HepG2 (cell line): ENCODE results near the gene SH2D1B. TPM values are rescaled to one million over a fixed set of nuclear protein-coding genes. Genes with fewer than 3 reads are reported as not detected.
A peak's percentile ranks its signal among the peaks of the same experiment; 100 is the strongest.

Experiments
- ATAC-seq: fragments of 200-7000 bp; cut with Tn5 transposase; 3 replicates; pipeline ENCODE4 v1.9.1; 2020; ENCODE audit warnings: mild to moderate bottlenecking, moderate library complexity
- BruUV-seq: library from RNA; stranded (reverse); fragments of 400-500 nt; replicated peaks from 2 replicates; lab custom pipeline; 2021; lab: Mats Ljungman, UMichigan
- CTCF ChIA-PET: fragments of 300-600 bp; formaldehyde crosslinking; extraction: SDS; loops from one replicate; lab custom pipeline; 2021; ENCODE audit warnings: low total read pairs, inconsistent platforms, low intra/inter-chr PET ratio; lab: Yijun Ruan, JAX
- POLR2A ChIA-PET: fragments of 350-600 bp; sonication (Branson Sonifier 250); formaldehyde crosslinking; loops from one replicate; lab custom pipeline; 2020; ENCODE audit warnings: antibody characterized with exemption, inconsistent platforms; lab: Yijun Ruan, JAX
- DNase-seq: peaks from one replicate; pipeline ENCODE4 v3.0.0-alpha.2; 2015; ENCODE audit warnings: low spot score
- FAIRE-seq: peaks from 3 replicates; lab custom pipeline; 2011; peaks lifted over from hg19 to GRCh38; lab: Jason Lieb, UNC
- H2AFZ ChIP-seq: one replicate; pipeline ENCODE4 v1.6.1; 2011; ENCODE audit warnings: low read length, inconsistent platforms
- H3K27ac ChIP-seq: fragments of 300-600 bp; 3 replicates; pipeline ENCODE4 v1.8.0; 2011; ENCODE audit warnings: mixed run types, mild to moderate bottlenecking, mixed read lengths, low read length, inconsistent platforms; ENCODE audit not compliant: insufficient read depth; ENCODE audit errors: extremely low read length
- H3K27me3 ChIP-seq, 2 experiments: fragments of 200-600 bp in 1 of 2; 2 replicates in 1 of 2; 3 replicates in 1 of 2; pipeline versions ENCODE4 v1.6.0 to v1.8.0; 2011; ENCODE audit warnings: low read length in 2 of 2, mild to moderate bottlenecking in 2 of 2, moderate library complexity in 2 of 2, inconsistent platforms in 1 of 2; ENCODE audit not compliant: insufficient read depth in 2 of 2, control insufficient read depth in 1 of 2
- H3K36me3 ChIP-seq, 2 experiments: fragments of 200-600 bp in 1 of 2; replicated peaks in 1 of 2; 2 replicates in 1 of 2; 3 replicates in 1 of 2; pipeline versions ENCODE4 v1.5.1 to v1.8.0; 2011; ENCODE audit warnings: low read length in 2 of 2, inconsistent platforms in 1 of 2; ENCODE audit not compliant: insufficient read depth in 2 of 2, control insufficient read depth in 1 of 2
- H3K4me1 ChIP-seq: 2 replicates; pipeline ENCODE4 v1.5.1; 2012; ENCODE audit warnings: low read length, inconsistent platforms; ENCODE audit not compliant: insufficient read depth
- H3K4me2 ChIP-seq: 2 replicates; pipeline ENCODE4 v1.6.0; 2011; ENCODE audit warnings: low read depth, low read length, inconsistent platforms
- H3K4me3 ChIP-seq, 3 experiments: fragments of 200-600 bp in 1 of 3; sonication (generic), shearing (Covaris generic) in 1 of 3; replicated peaks in 1 of 3; 2 replicates each; pipeline ENCODE4 v1.5.1; 2011 to 2016; ENCODE audit warnings: low read length in 3 of 3, inconsistent platforms in 2 of 3, low read depth in 2 of 3, mild to moderate bottlenecking in 2 of 3, control low read depth in 1 of 3, mixed read lengths in 1 of 3; ENCODE audit not compliant: insufficient read depth in 1 of 3
- H3K79me2 ChIP-seq: one replicate; pipeline ENCODE4 v1.6.1; 2011; ENCODE audit warnings: low read length, inconsistent platforms; ENCODE audit not compliant: insufficient read depth
- H3K9ac ChIP-seq: 2 replicates; pipeline ENCODE4 v1.6.0; 2011; ENCODE audit warnings: mild to moderate bottlenecking, low read depth, low read length, inconsistent platforms; ENCODE audit not compliant: insufficient read depth
- H3K9me3 ChIP-seq: 2 replicates; pipeline ENCODE4 v1.5.1; 2012; ENCODE audit warnings: mild to moderate bottlenecking, low read length
- H4K20me1 ChIP-seq: 2 replicates; pipeline ENCODE4 v1.6.0; 2011; ENCODE audit warnings: inconsistent platforms, mild to moderate bottlenecking, low read length, moderate library complexity; ENCODE audit not compliant: insufficient read depth
- FOXK2 ChIP-seq: fragments of 450-650 bp; IDR thresholded peaks from 2 replicates; pipeline ENCODE4 v1.6.1; 2016
- KDM3A ChIP-seq: IDR thresholded peaks from 2 replicates; pipeline ENCODE4 v1.6.1; 2018; ENCODE audit warnings: low read depth, missing compliant biosample characterization
- RARA ChIP-seq: IDR thresholded peaks from 2 replicates; pipeline ENCODE4 v1.6.1; 2016; ENCODE audit warnings: missing genetic modification reagents, missing compliant biosample characterization
- RBFOX2 ChIP-seq: fragments of 200-400 bp; formaldehyde crosslinking; IDR thresholded peaks from 2 replicates; pipeline ENCODE4 v1.6.1; 2017; ENCODE audit warnings: low read depth, mild to moderate bottlenecking, low read length
- RBM22 ChIP-seq: fragments of 200-400 bp; formaldehyde crosslinking; optimal IDR thresholded peaks from 2 replicates; pipeline ENCODE3; 2017; ENCODE audit warnings: mild to moderate bottlenecking, low read length, moderate library complexity
- ZNF251 ChIP-seq: sonication (generic); formaldehyde crosslinking; IDR thresholded peaks from 2 replicates; pipeline ENCODE4 v1.9.0; 2021; ENCODE audit warnings: mild to moderate bottlenecking, missing genetic modification reagents
- ZNF451 ChIP-seq: sonication (generic); formaldehyde crosslinking; IDR thresholded peaks from 2 replicates; pipeline ENCODE4 v1.5.0; 2020; ENCODE audit warnings: mild to moderate bottlenecking, missing genetic modification reagents
- ZNF777 ChIP-seq: sonication (generic); formaldehyde crosslinking; IDR thresholded peaks from 2 replicates; pipeline ENCODE4 v1.4.0; 2020; ENCODE audit warnings: missing genetic modification reagents
- WGBS: methylation state at CpG from one replicate; pipeline ENCODE4 v1.1.6; 2017; ENCODE audit warnings: low lambda C conversion rate; 5-methylcytosine and 5-hydroxymethylcytosine counted together
- in situ Hi-C: cut with HindIII; loops from 2 replicates; pipeline ENCODE4 v1.10.0; 2017; ENCODE audit warnings: low pct_unique_long_range_greater_than_20kb; ENCODE audit not compliant: extremely low pct_ligation_motif_present
- intact Hi-C: fragments of 100-400 bp; cut with micrococcal nuclease; formaldehyde crosslinking; loops from one replicate; pipeline ENCODE4 v1.10.0; 2022; ENCODE audit not compliant: unreplicated experiment
- polyA plus RNA-seq, 8 experiments: library from polyadenylated mRNA; depleted of rRNA in 3 of 8; stranded (reverse) in 7 of 8; unstranded in 1 of 8; fragments of >200 nt; fragmentation: Illumina TruSeq in 4 of 8; extraction: Trizol in 4 of 8; gene quantifications; 2 replicates each; pipeline versions ENCODE4 v1.2.1 to v1.2.3, GENCODE V29; 2011 to 2016; ENCODE audit warnings: low read depth in 4 of 8, missing spikeins in 1 of 8, mixed read lengths in 1 of 8; ENCODE audit not compliant: insufficient read depth in 1 of 8
- total RNA-seq, 5 experiments: library from RNA; depleted of rRNA; stranded (reverse); fragments of >200 nt; fragmentation: Illumina TruSeq; extraction: Trizol; gene quantifications; 2 replicates each; pipeline ENCODE4 v1.2.3, GENCODE V29; 2016; ENCODE audit warnings: low read depth in 1 of 5
- TF ChIP-seq, protein P1 (sequence below): sonication (generic); formaldehyde crosslinking; IDR thresholded peaks from 2 replicates; pipeline ENCODE4 v1.4.0; 2020; ENCODE audit warnings: mild to moderate bottlenecking, missing genetic modification reagents
- TF ChIP-seq, protein P2 (sequence below): sonication (generic); formaldehyde crosslinking; IDR thresholded peaks from 2 replicates; pipeline ENCODE4 v1.4.0; 2020; ENCODE audit warnings: missing genetic modification reagents, borderline replicate concordance

The SH2D1B gene
- total and polyA plus RNA-seq, 2 of the 13 experiments (the other 11 are each of a cell fraction or from before 2014, with no cell fraction given), result not detected

DNA sequence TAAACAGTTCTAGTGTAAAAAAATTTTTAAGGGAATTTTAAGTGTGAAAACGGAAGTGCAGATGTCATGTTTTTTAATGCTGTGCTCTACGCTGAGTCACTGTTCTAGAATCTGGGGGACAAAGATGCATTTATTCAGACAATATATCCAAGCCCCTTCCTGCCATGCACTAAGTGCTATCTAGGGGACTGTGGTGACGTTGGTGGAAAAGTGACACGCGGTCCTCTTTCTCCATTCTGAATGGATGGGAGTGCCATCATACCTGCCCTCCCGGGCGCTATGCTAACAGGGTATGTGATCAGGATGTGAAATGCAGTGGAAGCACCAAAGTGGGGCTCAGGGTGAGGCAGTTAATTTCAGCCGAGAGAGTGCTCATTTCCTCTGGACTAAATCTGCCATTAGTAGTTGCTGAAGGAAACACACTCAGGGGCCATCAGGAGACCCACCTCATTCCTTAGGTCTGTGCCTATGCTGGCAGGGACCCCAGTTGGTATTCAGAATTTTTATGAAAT, 23.8 kb downstream of the SH2D1B start (continued):
- TF ChIP-seq KDM3A, result no peak
- TF ChIP-seq ZNF777 (CRISPR knock-in tag), result no peak
- TF ChIP-seq, protein P1, sequence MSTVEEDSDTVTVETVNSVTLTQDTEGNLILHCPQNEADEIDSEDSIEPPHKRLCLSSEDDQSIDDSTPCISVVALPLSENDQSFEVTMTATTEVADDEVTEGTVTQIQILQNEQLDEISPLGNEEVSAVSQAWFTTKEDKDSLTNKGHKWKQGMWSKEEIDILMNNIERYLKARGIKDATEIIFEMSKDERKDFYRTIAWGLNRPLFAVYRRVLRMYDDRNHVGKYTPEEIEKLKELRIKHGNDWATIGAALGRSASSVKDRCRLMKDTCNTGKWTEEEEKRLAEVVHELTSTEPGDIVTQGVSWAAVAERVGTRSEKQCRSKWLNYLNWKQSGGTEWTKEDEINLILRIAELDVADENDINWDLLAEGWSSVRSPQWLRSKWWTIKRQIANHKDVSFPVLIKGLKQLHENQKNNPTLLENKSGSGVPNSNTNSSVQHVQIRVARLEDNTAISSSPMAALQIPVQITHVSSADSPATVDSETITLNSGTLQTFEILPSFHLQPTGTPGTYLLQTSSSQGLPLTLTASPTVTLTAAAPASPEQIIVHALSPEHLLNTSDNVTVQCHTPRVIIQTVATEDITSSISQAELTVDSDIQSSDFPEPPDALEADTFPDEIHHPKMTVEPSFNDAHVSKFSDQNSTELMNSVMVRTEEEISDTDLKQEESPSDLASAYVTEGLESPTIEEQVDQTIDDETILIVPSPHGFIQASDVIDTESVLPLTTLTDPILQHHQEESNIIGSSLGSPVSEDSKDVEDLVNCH (CRISPR knock-in tag), result no peak
- TF ChIP-seq, protein P2, sequence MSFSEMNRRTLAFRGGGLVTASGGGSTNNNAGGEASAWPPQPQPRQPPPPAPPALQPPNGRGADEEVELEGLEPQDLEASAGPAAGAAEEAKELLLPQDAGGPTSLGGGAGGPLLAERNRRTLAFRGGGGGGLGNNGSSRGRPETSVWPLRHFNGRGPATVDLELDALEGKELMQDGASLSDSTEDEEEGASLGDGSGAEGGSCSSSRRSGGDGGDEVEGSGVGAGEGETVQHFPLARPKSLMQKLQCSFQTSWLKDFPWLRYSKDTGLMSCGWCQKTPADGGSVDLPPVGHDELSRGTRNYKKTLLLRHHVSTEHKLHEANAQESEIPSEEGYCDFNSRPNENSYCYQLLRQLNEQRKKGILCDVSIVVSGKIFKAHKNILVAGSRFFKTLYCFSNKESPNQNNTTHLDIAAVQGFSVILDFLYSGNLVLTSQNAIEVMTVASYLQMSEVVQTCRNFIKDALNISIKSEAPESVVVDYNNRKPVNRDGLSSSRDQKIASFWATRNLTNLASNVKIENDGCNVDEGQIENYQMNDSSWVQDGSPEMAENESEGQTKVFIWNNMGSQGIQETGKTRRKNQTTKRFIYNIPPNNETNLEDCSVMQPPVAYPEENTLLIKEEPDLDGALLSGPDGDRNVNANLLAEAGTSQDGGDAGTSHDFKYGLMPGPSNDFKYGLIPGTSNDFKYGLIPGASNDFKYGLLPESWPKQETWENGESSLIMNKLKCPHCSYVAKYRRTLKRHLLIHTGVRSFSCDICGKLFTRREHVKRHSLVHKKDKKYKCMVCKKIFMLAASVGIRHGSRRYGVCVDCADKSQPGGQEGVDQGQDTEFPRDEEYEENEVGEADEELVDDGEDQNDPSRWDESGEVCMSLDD (CRISPR knock-in tag), result no peak
- no peak for TF ChIP-seq FOXK2

DNA sequence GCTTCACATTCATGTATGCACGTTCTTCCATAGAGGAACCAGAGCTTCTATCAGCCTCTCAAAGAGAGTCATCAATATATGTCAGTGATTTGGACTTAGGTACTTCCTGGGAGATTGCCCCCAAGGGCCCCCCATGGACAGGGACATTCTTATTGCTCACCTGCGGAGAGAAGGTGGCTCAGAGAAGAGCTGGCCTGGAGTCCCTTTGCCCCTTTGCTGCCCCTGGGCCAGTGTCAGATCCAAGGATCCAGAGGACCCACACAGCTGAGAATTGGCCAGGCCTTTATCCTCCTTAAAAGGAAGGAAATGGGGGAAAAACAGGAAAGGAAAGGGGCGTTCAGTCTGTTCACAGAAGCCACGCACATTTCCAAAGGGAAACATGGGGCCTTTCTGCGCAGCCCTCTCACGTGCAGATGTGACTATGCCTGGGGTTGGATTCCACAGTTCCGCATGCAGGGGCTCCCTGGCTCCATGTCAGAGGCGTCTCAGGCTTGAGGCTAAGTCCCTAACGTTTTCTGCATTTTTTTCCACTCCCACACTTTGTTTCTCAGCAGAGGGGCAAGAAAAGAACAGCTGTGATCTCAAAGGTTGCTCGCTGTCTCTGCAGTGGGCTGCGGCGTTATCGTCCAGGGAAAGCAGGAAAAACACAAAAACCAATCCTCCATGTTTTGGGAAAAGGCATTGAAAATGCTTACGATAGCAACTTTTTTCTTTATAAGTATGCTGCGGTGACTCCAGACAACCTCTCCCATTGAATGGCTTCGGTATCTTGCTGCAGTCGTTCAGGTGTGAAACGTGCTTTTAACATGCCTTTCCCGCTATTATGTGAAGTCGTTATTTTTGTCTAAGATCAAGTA, 24.5 kb downstream of the SH2D1B start:
- Histone ChIP-seq H3K27me3 (no peaks in the 10 kb centered on the region), H4K20me1 (no peaks in the 10 kb centered on the region), H3K4me2 (no peak overlapping the region), H3K79me2 (no peaks in the 10 kb centered on the region), H3K9ac (no peak overlapping the region), H3K4me3 (no peak overlapping the region), H3K9me3 (no peaks in the 10 kb centered on the region), H3K4me1 (peaks cover 21% of the 10 kb centered on the region), H2AFZ (no peak overlapping the region), H3K36me3 (peaks cover 4 to 7% of the 10 kb centered on the region in 2 experiments; a peak in 4 of 5 replicates), H3K27ac (no peak overlapping the region)
- ATAC-seq (no peak), DNase-seq (no peak), FAIRE-seq (no peak)
- TF ChIP-seq RBM22, result peak; percentile 58
- TF ChIP-seq RBFOX2, result no peak
- no peak for TF ChIP-seq ZNF251
- TF ChIP-seq ZNF451 (CRISPR knock-in tag), result no peak
- TF ChIP-seq RARA, result no peak
- in situ Hi-C loops (no loop called here), intact Hi-C loops (no loop called here)
- WGBS, result 90% methylated on average over 19 of the region's 20 CpGs
- no TSS peak for BruUV-seq
- POLR2A ChIA-PET, result no interaction called here
- CTCF ChIA-PET, result no interaction called here
